Fibroblast of villous mesenchyme (primary cell): ENCODE data around the gene HDLBP. TPM values are rescaled to one million over a fixed set of nuclear protein-coding genes. Genes with fewer than 3 reads are reported as not detected.

Source experiments
- DNase-seq: peaks from one replicate; pipeline ENCODE4 v3.0.0-alpha.2; 2010; ENCODE audit warnings: low read depth
- H3K4me3 ChIP-seq: 2 replicates; pipeline ENCODE4 v1.5.1; 2011; ENCODE audit warnings: low read depth, mild to moderate bottlenecking, low read length
- total RNA-seq: library from RNA; depleted of rRNA; stranded (reverse); fragments of >200 nt; gene quantifications from 2 replicates; pipeline ENCODE4 v1.2.3, GENCODE V29; 2012
- TF ChIP-seq, protein P1 (sequence below): IDR thresholded peaks from 2 replicates; pipeline ENCODE4 v1.5.1; 2012; ENCODE audit warnings: low read depth, mild to moderate bottlenecking, low read length; ENCODE audit not compliant: insufficient read depth

Gene HDLBP
- total RNA-seq, 1 donor: 1,343 TPM

GRCh38 chr2:241256168-241256545, 59.3 kb downstream of the HDLBP start:
- TF ChIP-seq, protein P1, sequence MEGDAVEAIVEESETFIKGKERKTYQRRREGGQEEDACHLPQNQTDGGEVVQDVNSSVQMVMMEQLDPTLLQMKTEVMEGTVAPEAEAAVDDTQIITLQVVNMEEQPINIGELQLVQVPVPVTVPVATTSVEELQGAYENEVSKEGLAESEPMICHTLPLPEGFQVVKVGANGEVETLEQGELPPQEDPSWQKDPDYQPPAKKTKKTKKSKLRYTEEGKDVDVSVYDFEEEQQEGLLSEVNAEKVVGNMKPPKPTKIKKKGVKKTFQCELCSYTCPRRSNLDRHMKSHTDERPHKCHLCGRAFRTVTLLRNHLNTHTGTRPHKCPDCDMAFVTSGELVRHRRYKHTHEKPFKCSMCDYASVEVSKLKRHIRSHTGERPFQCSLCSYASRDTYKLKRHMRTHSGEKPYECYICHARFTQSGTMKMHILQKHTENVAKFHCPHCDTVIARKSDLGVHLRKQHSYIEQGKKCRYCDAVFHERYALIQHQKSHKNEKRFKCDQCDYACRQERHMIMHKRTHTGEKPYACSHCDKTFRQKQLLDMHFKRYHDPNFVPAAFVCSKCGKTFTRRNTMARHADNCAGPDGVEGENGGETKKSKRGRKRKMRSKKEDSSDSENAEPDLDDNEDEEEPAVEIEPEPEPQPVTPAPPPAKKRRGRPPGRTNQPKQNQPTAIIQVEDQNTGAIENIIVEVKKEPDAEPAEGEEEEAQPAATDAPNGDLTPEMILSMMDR: no peak
- no peak for DNase-seq
- no peak overlapping the region for H3K4me3 ChIP-seq

GRCh38 chr2:241255542-241256167, 59.8 kb downstream of the HDLBP start:
- no peak for DNase-seq
- no peak overlapping the region for H3K4me3 ChIP-seq
- TF ChIP-seq, protein P1: no peak

- no peak overlapping the region for H3K4me3 ChIP-seq
- TF ChIP-seq, protein P1: no peak
- no peak for DNase-seq
Measured at GRCh38 chr2:241254904-241255351, 60.5 kb downstream of the HDLBP start.

GRCh38 chr2:241252778-241253475, 62.5 kb downstream of the HDLBP start:
- H3K4me3 ChIP-seq: no peak overlapping the region
- no peak for DNase-seq
- TF ChIP-seq, protein P1: no peak

DNA sequence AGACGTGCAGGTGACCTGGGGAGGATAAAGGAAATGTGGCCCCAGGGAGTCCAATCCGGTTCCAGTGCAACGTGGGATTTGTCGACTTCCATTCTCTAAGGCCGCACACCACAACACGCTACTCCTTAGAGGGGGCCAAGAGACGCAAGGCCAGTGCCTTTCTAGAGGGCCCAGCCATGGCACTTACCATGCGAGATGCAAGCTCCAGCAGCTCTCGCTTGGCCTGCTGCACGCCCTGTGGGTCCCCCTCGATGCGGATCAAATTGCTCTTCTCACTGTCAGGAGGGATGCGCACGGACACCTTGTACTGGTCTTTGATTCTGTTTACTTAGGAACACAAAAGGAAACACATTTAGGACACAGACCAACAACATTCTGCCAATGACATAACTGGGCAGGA, 65.8 kb downstream of the HDLBP start:
- TF ChIP-seq, protein P1: no peak
- no peak for DNase-seq
- H3K4me3 ChIP-seq: no peak overlapping the region

DNA sequence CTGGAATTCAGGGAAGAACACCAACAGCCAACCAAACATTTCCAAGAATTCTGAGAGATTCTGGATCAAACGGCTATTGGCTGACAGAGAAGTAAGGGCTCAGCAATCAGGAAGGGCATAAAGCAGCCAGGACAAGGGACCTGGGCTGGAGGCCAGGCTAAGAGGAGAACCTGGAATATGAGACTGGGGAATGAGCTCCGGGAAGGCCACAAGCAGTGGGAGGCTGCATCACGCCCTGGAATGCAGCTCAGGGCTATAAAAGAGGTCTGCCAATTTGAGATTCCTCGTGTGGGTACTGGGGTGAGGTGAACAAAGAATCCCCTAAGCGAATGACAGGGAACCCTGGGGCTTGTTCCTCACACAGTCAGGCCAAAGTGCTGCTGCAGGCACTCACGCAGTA, 66.6 kb downstream of the HDLBP start:
- no peak overlapping the region for H3K4me3 ChIP-seq
- TF ChIP-seq, protein P1: no peak
- DNase-seq: no peak
